AG04450 (cell line): Measurements from ENCODE around the gene EFCAB6. TPM values are rescaled to one million over a fixed set of nuclear protein-coding genes. Genes with fewer than 3 reads are reported as not detected.

ENCODE experiments used
- CTCF ChIA-PET: fragments of 300-600, 350-600 bp; formaldehyde crosslinking; extraction: SDS; loops from one replicate; lab custom pipeline; 2022; ENCODE audit warnings: antibody characterized with exemption, inconsistent platforms; lab: Charles Lee
- POLR2A ChIA-PET: fragments of 350-600 bp; formaldehyde crosslinking; extraction: SDS; loops from one replicate; lab custom pipeline; 2021; ENCODE audit warnings: antibody characterized with exemption, inconsistent platforms; lab: Yijun Ruan, JAX
- DNase-seq: peaks from one replicate; pipeline ENCODE4 v3.0.0-alpha.2; 2011; ENCODE audit warnings: low read depth, low spot score
- H3K27ac ChIP-seq: one replicate; pipeline ENCODE4 v1.5.1; 2012; ENCODE audit warnings: low read depth, low read length, control low read depth
- H3K27me3 ChIP-seq: one replicate; pipeline ENCODE4 v1.6.0; 2012; ENCODE audit warnings: low read length; ENCODE audit not compliant: control insufficient read depth, insufficient read depth
- H3K4me3 ChIP-seq: 2 replicates; pipeline ENCODE4 v1.5.1; 2011; ENCODE audit warnings: mild to moderate bottlenecking, low read depth, low read length, control low read depth
- H3K9me3 ChIP-seq: 2 replicates; pipeline ENCODE4 v1.5.1; 2012; ENCODE audit warnings: low read length; ENCODE audit not compliant: control insufficient read depth, insufficient read depth
- CTCF ChIP-seq: IDR thresholded peaks from 2 replicates; pipeline ENCODE4 v1.5.1; 2011; ENCODE audit warnings: low read depth, low read length, control low read depth, inconsistent platforms
- polyA plus RNA-seq: library from polyadenylated mRNA; depleted of rRNA; stranded (reverse); fragments of >200 nt; gene quantifications from 2 replicates; pipeline ENCODE4 v1.2.3, GENCODE V29; 2011

The EFCAB6 gene
- polyA plus RNA-seq, 1 experiment, result 1.4 TPM

DNA sequence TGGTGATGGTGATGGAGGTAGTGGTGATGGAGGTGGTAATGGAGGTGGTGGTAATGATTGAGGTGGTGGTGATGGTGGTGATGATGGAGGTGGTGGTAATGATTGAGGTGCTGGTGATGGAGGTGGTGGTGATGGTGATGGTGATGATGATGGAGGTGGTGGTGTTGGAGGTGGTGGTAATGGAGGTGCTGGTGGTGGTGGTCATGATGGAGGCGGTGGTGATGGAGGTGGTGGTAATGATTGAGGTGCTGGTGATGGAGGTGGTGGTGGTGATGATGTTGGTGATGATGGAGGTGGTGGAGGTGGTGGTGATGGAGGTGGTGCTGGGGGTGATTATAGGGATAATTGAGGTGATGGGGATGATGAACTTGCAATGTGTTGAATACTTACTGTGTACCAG is 320.4 kb downstream of the EFCAB6 start:
- Histone ChIP-seq H3K9me3 (peaks cover 46% of the 10 kb centered on the region), H3K4me3 (no peak overlapping the region), H3K27me3 (no peaks in the 10 kb centered on the region), H3K27ac (no peak overlapping the region)
- no peak for DNase-seq
- CTCF ChIA-PET, result no interaction called here
- TF ChIP-seq CTCF, result no peak
- POLR2A ChIA-PET, result no interaction called here

GRCh38 chr22:43491177-43491576 is 320.9 kb downstream of the EFCAB6 start:
- Histone ChIP-seq H3K4me3 (no peak overlapping the region), H3K27me3 (no peaks in the 10 kb centered on the region), H3K27ac (no peak overlapping the region), H3K9me3 (peaks cover 51% of the 10 kb centered on the region)
- ChIA-PET POLR2A (no interaction called here), CTCF (no interaction called here)
- TF ChIP-seq CTCF, result no peak
- no peak for DNase-seq

GRCh38 chr22:43490311-43490710 is 321.8 kb downstream of the EFCAB6 start:
- no peak for DNase-seq
- CTCF ChIA-PET, result no interaction called here
- Histone ChIP-seq H3K27me3 (no peaks in the 10 kb centered on the region), H3K9me3 (peaks cover 56% of the 10 kb centered on the region), H3K4me3 (no peak overlapping the region), H3K27ac (no peak overlapping the region)
- TF ChIP-seq CTCF, result no peak
- POLR2A ChIA-PET, result no interaction called here

DNA sequence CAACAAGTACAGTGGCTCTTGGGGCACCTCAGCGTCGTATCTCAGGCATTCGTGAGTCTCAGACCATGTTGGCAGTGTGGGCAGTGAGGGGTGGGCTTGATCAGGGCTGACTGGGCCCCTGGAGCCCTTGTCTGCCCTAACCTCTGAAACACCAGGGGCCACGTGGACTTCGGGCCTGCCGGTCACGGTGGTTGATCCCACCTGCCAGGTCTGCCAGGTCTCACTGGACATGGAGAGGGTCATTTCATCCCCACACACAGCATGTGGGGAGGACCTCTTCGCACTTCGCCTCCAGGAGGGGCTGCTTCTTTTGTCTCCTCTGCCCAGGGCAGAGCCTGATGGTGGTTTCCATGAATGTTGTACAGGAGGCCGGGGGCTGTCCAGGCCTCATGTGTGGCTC is 323.2 kb downstream of the EFCAB6 start:
- CTCF ChIA-PET, result no interaction called here
- H3K27me3 ChIP-seq, result no peaks in the 10 kb centered on the region
- H3K4me3 ChIP-seq, result no peak overlapping the region
- no peak for TF ChIP-seq CTCF
- peaks cover 56% of the 10 kb centered on the region for H3K9me3 ChIP-seq
- DNase-seq, result no peak
- no peak overlapping the region for H3K27ac ChIP-seq
- POLR2A ChIA-PET, result no interaction called here

DNA sequence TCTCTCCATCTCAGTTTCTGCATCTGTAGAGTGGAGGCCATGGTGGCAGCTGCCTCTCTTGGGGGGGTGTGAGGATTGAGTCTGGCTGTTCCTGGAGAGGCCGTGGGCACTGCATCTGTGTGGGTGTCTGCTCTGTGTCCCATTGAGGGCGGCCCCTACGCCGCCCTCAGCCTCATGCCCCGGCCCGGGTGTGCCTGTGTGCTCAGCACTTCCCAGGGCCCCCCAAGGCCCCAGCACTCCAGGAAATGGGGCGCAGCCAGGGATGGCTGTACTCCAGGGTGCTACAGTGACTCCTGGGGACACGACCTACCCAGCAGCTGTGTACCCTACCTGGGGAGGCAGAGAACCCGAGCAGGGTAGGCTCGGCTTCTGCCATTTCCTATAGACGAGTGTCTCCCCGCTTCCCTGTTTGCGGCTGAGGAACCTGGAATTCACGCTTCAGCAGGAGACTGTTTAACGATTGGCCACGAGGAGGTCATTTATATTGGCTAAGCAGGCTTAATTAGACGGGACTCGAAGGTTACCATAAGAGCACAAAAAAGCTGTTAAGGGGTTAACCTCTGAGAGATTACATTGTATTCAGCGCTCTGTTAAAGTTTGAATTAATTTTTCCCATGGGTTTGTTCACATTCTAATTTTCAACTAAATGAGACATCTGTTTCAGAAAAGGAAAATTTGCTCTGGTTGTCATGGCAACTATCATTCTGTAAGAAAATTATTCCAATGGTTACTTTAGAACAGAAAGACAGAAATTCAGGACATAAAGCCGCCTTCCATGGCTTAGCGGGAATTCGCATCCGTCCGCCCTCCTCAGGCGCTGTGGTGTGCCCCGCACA is 323.9 kb downstream of the EFCAB6 start:
- ChIA-PET CTCF (no interaction called here), POLR2A (no interaction called here)
- no peak for TF ChIP-seq CTCF

More for the DNA sequence above, 323.9 kb downstream of the EFCAB6 start:
- DNase-seq, result no peak
- H3K27ac ChIP-seq, result no peak overlapping the region
- H3K4me3 ChIP-seq, result no peak overlapping the region
- no peaks in the 10 kb centered on the region for H3K27me3 ChIP-seq
- H3K9me3 ChIP-seq, result peaks cover 56% of the 10 kb centered on the region
